ENCODE results near the gene MYBL2. TPM values are rescaled to one million over a fixed set of nuclear protein-coding genes. Genes with fewer than 3 reads are reported as not detected.

The MYBL2 gene
- total and polyA plus RNA-seq, 2 donors (not counting 3 experiments of a cell fraction or from before 2014, with no cell fraction given), result 35.7 to 105 TPM

DNA sequence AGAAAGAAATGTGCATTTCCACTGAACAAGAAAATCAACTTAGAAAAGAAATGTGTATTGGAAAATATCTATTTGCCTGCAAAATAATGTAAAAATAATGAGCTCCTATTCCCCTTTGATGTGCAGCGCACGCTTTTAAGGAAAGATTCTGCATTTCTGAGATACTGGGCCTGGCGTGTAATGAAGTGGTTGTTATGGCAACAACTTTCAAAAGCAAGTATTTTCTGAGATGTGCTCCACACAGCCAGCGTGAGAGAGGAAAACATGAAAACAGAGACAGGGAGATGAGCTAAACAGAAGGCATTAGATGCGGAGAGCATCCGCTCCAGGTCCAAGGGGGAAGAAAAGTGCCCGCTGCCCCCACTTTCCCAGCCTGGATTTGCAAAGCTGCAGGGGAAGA lies 99.0 kb downstream of the MYBL2 start:
- DNase-seq (ENCODE audit: low read depth, low spot score), result no peak
- Histone ChIP-seq H3K79me2 (ENCODE audit: control insufficient read depth, insufficient read depth, low read length) (no peaks in the 10 kb centered on the region), H3K4me1 (ENCODE audit: control insufficient read depth, extremely low read depth, insufficient read depth, low read length) (no peaks in the 10 kb centered on the region), H2AFZ (ENCODE audit: low read depth, low read length) (no peak overlapping the region), H4K20me1 (replicated peaks; ENCODE audit: control insufficient read depth, extremely low read depth, insufficient read depth, low read length) (no peaks in the 10 kb centered on the region), H3K9me3 (replicated peaks; ENCODE audit: control insufficient read depth, insufficient read depth, low read length) (no peaks in the 10 kb centered on the region), H3K4me3 (replicated peaks in 1 of 3; ENCODE audit: insufficient read depth in 1 of 3, low read depth in 1 of 3, low read length in 3 of 3) (no peak overlapping the region), H3K36me3 (ENCODE audit: control insufficient read depth in 2 of 2, extremely low read depth in 1 of 2, insufficient read depth in 2 of 2, low read length in 2 of 2) (no peaks in the 10 kb centered on the region), H3K27ac (ENCODE audit: insufficient read depth, low read depth, low read length) (no peak overlapping the region), H3K27me3 (ENCODE audit: control insufficient read depth in 2 of 2, insufficient read depth in 2 of 2, low read length in 2 of 2) (peaks cover 5 to 18% of the 10 kb centered on the region in 2 experiments), H3K9ac (replicated peaks; ENCODE audit: extremely low read depth, insufficient read depth, low read length) (no peak overlapping the region), H3K9me1 (replicated peaks; ENCODE audit: control insufficient read depth, extremely low read depth, insufficient read depth, low read length) (no peaks in the 10 kb centered on the region), H3K4me2 (ENCODE audit: insufficient read depth, low read length) (no peak overlapping the region)
- POLR2A ChIA-PET, result interaction anchor here (0.6 kb wide), 1 partner anchor 22 kb away, joined by 3 read pairs; no protein-coding TSS in a partner anchor
- BruUV-seq (replicated peaks), result no TSS peak
- CTCF ChIA-PET, result no interaction called here
- dilution Hi-C loops (cut with MboI; ENCODE audit: extremely low pct_ligation_motif_present, low sequenced_read_pairs), result loop anchor here (25.0 kb wide), 1 partner anchor 146 kb away; the partner anchor contains the start of gene TOX2
- intact Hi-C loops (cut with micrococcal nuclease), result no loop called here
- no peak for TF ChIP-seq FOS (IDR thresholded peaks at IDR 0.05; ENCODE audit: borderline replicate concordance, insufficient read depth, low read length)
- no peak for FAIRE-seq

Other genes starting within 250 kb of the MYBL2 start
- gene SRSF6, start 209.2 kb upstream of the MYBL2 start, total RNA-seq, result 153 and 157 TPM in 2 replicates
- 52.0 and 61.9 TPM in 2 replicates for gene SRSF6, start 209.2 kb upstream of the MYBL2 start, polyA plus RNA-seq
- gene L3MBTL1, start 159.4 kb upstream of the MYBL2 start, total RNA-seq, result 7.1 and 8.2 TPM in 2 replicates
- 4.8 and 5.2 TPM in 2 replicates for gene L3MBTL1, start 159.4 kb upstream of the MYBL2 start, polyA plus RNA-seq
- 0.27 and 0.35 TPM in 2 replicates for gene SGK2, start 108.1 kb upstream of the MYBL2 start, total RNA-seq
- gene SGK2, start 108.1 kb upstream of the MYBL2 start, polyA plus RNA-seq, result 0.21 TPM in 2 replicates
- gene IFT52, start 76.2 kb upstream of the MYBL2 start, total RNA-seq, result 29.7 and 30.0 TPM in 2 replicates
- 33.4 and 38.5 TPM in 2 replicates for gene IFT52, start 76.2 kb upstream of the MYBL2 start, polyA plus RNA-seq
- not detected in 2 replicates for gene GTSF1L, start 59.9 kb downstream of the MYBL2 start, total RNA-seq
- not detected in 2 replicates for gene GTSF1L, start 59.9 kb downstream of the MYBL2 start, polyA plus RNA-seq
- 18.6 and 25.7 TPM in 2 replicates for gene TOX2, start 247.7 kb downstream of the MYBL2 start, total RNA-seq
- 6.3 and 7.0 TPM in 2 replicates for gene TOX2, start 247.7 kb downstream of the MYBL2 start, polyA plus RNA-seq